GM19463 (cell line): ENCODE data around the gene VAMP1.
"Not testable (repeated sequence)": the region's sequence is repeated elsewhere in the genome, so short reads cannot be mapped to it uniquely, and the experiment has no call there.

ENCODE experiments used
- ATAC-seq: cut with Tn5 transposase; IDR thresholded peaks from one replicate; pipeline ENCODE4 v1.9.1; 2021; ENCODE audit warnings: mild to moderate bottlenecking, moderate library complexity; ENCODE audit not compliant: unreplicated experiment

VAMP1 gene

DNA sequence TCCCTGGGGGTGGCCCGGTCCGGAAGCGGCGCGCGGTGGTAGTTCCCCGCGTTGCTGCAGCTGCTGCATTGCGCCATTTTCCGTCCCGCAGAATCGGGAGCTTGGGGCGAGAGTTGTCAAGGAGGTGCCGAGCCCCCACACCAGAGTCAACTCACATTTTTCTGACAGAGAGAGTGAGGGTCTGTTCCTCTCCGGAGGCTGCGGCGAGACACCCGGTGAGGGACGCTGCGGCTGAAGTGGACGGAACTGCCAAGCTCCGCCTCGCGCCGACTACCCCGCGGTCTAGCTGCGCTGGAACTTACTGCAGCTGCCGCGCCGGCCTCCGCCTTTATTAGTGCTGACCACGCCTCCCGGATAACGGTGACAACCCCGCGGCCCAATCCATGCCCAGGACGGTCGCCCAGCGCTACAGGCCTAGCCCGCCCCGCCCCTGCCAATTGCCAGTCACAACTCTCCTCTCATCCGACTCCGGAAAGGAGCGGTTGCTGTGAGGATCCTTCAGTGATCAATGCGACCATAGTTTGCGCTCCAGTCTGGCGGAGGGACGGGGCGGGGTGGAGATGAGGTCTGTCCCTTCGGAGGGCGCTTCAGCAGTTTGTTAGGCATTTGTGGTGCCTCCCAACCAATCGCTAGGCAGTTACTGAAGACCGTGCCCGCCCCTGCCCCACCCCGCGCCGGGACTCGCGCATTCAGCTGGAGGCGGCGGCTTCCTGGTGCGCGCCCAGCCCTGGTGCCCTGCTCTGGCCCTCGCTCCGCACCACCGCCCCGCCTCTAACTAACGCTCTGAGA lies at the start of gene VAMP1:
VAMP1 (minus strand) TSS at position 303 of the 789 bp plus-strand sequence; CDS start at position 157, 146 bp downstream.
- peak; percentile 86 for ATAC-seq

GRCh38 chr12:6520186-6520585 lies 49.7 kb upstream of the VAMP1 start:
- ATAC-seq, result no peak

- no peak for ATAC-seq
Measured at GRCh38 chr12:6508087-6508486, 37.6 kb upstream of the VAMP1 start.

DNA sequence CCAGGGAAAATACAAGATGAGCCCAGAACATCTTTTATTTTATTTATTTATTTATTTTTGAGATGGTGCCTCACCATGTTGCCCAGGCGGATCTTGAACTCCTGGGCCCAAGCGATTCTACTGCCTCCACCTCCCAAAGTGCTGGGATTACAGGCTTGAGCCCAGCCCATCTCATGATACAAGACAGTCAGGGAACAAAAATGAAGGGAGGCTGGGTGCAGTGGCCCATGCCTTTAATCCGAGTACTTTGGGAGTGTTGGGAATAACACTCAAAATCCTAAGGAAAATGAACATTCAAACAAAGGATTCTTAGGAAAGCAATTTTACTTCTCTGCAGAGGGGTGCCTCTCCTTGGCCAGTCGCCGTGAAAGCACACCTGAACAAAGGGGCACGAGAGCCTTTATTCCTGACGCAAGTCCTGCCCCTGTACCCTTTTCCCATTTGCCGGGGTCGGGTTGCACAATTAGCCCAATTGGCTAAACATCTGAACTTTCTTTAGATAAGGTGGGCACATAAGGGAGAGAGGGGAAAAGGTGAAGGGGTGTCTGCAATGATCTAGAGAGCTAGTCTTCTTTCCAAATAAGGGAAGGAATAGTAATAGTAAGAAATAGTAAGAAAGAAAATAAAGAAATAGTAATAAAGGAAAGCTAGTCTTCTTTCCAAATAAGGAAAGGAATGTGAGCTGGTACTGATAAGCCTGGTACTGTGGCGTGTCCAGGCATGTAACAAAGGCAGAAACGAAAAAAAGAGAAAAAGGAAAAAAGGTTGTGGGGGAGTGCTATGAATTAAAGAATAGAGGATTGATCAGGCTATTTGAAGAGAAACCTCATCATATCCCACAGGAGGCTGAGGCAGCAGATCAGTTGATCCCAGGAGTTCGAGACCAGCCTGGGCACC lies 36.9 kb upstream of the VAMP1 start:
- no peak for ATAC-seq

DNA sequence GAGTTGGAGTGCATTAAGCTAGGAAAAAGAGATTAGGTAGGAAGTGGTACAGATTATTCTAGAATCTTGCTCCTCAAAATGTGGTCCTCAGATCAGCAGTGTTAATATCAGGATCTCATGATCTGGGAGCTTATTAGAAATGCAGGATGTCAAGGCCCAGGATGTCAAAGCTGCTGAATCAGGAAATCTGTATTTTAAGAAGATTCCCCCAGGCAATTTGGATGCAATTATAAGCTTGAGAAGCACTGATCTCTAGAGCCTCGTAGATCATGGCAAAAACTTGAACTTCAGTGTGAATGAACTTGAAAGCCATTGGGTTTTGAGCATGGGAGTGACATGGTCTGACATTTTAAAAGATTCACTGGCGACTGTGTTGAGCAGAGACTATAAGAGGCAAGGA lies 30.0 kb upstream of the VAMP1 start:
- ATAC-seq, result no peak

DNA sequence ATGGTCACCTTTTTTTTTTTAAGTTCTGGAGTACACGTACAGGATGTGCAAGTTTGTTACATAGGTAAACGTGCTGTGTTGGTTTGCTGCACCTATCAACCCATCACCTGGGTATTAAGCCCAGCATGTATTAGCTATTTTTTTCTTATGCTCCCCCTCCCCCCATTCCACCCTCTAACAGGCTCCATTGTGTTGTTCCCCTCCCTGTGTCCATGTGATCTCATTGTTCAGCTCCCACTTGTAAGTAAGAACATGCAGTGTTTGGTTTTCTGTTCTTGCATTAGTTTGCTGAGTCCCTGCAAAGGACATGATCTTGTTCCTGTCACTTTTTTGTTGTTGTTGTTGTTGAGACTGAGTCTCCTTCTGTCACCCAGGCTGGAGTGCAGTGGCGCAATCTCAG lies 26.8 kb upstream of the VAMP1 start:
- not testable (repeated sequence) for ATAC-seq

- ATAC-seq, result no peak
Measured at GRCh38 chr12:6494968-6495367, 24.5 kb upstream of the VAMP1 start.

- no peak for ATAC-seq
Measured at GRCh38 chr12:6494258-6494743, 23.8 kb upstream of the VAMP1 start.

GRCh38 chr12:6493497-6494257 lies 23.2 kb upstream of the VAMP1 start, which contains the start of gene NCAPD2:
NCAPD2 (plus strand) TSS chr12:6494102; CDS start chr12:6495099, 997 bp downstream.
- ATAC-seq, result peak; percentile 89

DNA sequence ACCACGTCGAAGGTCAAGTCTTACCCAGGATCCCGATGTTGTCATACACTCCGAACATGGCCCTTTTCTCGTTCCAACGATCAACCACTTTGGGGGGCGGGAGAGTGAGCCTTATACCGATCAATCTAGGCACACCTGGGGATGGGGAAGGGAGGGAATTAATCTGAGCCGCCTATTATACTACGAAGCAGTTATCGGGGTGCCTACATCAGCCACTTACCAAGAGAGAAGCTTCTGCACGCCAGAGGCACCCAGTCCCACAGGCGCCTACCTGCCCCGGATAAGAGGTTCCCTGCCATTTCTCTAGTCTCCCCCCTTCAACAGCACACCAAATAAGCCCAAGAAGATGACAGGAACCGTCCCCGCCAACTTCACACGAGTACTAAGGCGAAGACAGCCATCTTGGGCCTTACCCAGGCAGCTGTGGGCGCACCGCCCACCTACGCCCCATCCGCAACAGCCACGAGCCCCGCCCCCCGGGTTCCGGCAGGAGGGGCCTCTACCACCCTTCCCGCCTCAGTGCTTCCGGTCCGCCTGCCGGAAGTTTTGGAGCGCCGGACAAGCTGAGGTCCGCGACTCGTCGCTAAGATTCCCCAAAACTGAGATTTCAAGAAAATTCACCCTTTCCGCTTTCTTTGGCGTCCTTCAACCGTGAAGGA lies 22.5 kb upstream of the VAMP1 start, which contains the start of gene MRPL51:
MRPL51 (minus strand) TSS at position 425 of the 659 bp plus-strand sequence; CDS start at position 299, 126 bp downstream.
- peak; percentile 61 for ATAC-seq

DNA sequence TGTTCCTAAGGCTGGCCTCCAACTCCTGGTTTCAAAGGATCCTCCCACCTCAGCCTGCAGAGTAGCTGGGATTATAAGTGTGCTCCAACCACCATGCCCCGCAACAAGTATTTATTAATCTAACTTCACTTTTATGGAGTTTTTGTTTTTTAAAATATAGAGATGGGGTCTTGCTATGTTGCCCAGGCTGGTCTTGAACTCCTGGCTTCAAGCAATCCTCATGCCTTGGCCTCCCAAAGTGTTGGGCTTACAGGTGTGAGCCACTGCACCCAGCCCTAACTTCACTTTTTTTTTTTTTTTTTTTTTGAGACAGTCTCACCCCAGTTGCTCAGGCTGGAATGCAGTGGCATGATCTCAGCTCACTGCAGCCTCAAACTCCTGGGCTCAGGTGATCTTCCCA lies 20.2 kb upstream of the VAMP1 start:
- not testable (repeated sequence) for ATAC-seq

DNA sequence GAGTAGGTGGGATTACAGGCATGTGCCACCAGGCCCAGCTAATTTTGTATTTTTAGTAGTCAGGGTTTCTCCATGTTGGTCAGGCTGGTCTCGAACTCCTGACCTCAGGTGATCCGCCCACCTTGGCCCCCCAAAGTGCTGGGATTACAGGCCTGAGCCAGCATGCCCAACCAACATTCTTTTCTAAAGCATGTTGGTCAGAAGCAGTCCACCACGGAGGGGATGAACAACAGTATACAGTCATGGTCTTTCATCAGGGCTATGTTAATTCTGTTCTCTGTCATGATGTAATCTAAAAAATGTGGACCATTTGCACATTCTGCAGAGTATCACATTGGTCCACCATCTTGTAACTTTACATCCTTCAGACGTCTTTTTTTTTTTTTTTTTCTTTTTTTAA lies 19.0 kb upstream of the VAMP1 start:
- no peak for ATAC-seq

DNA sequence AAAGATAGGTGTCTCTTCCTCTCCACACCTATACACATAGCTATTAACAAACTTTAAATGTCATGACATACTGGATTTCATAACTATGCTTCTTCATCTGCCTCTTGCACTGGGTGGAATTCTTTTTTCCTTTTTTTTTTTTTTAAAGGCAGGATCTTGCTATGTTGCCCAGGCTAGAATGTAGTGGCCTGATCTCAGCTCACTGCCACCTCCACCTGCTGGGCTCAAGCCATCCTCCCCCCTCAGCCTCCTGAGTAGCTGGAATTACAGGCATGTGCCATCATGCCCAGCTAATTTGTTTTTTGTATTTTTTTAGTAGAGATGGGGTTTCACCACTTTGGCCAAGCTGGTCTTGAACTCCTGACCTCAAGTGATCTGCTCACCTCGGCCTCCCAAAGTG lies 17.8 kb upstream of the VAMP1 start:
- no peak for ATAC-seq

GRCh38 chr12:6478416-6478815 lies 7.9 kb upstream of the VAMP1 start:
- no peak for ATAC-seq

DNA sequence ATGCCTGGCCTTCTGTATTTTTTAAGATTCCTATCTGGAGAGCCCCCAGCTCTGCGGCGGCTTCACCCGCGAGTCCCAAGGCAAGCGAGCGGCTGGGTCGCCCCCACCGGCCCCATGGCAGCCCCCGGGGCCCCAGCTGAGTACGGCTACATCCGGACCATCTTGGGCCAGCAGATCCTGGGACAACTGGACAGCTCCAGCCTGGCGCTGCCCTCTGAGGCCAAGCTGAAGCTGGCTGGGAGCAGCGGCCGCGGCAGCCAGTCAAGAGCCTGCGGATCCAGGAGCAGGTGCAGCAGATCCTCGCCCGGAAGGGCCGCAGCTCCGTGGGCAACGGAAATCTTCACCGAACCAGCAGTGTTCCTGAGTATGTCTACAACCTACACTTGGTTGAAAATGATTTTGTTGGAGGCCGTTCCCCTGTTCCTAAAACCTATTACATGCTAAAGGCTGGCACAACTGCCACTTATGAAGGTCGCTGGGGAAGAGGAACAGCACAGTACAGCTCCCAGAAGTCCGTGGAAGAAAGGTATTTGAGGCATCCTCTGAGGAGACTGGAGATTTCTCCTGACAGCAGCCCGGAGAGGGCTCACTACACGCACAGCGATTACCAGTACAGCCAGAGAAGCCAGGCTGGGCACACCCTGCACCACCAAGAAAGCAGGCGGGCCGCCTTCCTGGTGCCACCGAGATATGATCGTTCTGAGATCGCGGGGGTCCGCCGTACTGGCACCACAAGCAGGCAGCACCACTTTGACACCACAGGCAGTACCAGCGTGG lies 7.3 kb upstream of the VAMP1 start:
- ATAC-seq, result not testable (repeated sequence)

GRCh38 chr12:6476489-6476888 lies 6.0 kb upstream of the VAMP1 start:
- ATAC-seq, result no peak

- not testable (repeated sequence) for ATAC-seq
Measured at GRCh38 chr12:6475233-6475975, 4.9 kb upstream of the VAMP1 start.

DNA sequence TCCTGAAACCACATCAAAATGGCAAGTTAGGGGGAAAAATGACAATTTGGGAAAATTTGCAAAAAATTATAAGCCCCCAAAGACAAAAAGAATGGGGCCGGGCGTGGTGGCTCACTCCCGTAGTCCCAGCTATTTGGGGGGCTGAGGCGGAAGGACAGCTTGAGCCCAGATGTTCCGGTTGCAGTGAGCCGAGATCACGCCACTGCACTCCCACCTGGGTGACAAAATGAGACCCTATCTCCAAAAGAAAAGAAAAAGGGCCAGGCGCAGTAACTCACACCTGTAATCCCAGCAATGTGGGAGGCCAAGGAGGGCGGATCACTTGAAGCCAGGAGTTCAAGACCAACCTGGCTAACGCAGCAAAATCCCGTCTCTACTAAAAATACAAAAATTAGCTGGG lies 2.0 kb upstream of the VAMP1 start:
- ATAC-seq, result no peak

GRCh38 chr12:6471989-6472360 lies 1.5 kb upstream of the VAMP1 start:
- no peak for ATAC-seq
